ENCODE results near the gene KCNQ1.

DNA sequence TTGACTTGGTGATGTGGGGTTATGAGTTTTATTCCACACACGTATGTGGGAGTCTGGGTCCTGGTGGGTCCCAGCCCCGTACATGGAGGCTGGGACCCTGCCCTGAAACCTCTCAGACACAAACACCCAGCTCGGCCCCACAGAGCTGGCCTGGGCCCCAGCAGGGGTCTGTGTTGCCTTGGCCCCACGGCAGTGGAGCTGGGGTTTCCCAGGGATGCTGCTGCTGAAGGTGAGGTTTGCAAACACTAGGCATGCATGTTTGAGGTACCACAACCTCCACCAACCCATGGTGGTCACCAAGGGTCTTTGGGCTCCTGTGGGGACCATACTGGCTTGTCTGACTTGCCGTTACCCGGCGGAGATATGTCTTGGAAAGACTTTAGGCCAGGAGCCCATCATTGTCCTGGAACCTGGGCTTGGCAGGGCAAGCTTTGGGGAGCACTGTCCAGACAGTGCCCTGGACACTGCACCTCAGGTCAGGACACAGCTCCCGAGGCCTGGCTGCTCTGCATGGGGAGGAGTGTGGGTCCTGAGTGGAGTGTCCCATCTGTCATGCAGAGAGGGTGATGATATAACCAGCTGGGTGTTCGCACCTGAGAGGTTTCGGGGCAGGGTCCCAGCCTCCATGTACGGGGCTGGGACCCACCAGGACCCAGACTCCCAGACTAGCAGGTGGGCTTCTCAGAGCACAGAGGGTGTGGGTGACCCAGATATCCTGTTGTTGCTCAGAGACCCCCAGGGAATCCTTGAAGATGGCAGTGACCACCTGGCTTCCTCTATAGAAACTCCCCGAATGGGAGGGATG, 63.3 kb downstream of the KCNQ1 start:
- TF ChIP-seq KLF13 (tag; IDR thresholded peaks at IDR 0.05; ENCODE audit: borderline replicate concordance, low read depth) = no peak
- TF ChIP-seq ZNF384 (IDR thresholded peaks at IDR 0.05; ENCODE audit: low read depth, low read length) = no peak
- no peak for TF ChIP-seq SMARCA4 (IDR thresholded peaks at IDR 0.05)
- TF ChIP-seq, protein P1, sequence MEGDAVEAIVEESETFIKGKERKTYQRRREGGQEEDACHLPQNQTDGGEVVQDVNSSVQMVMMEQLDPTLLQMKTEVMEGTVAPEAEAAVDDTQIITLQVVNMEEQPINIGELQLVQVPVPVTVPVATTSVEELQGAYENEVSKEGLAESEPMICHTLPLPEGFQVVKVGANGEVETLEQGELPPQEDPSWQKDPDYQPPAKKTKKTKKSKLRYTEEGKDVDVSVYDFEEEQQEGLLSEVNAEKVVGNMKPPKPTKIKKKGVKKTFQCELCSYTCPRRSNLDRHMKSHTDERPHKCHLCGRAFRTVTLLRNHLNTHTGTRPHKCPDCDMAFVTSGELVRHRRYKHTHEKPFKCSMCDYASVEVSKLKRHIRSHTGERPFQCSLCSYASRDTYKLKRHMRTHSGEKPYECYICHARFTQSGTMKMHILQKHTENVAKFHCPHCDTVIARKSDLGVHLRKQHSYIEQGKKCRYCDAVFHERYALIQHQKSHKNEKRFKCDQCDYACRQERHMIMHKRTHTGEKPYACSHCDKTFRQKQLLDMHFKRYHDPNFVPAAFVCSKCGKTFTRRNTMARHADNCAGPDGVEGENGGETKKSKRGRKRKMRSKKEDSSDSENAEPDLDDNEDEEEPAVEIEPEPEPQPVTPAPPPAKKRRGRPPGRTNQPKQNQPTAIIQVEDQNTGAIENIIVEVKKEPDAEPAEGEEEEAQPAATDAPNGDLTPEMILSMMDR (IDR thresholded peaks at IDR 0.05 in 2 of 3, conservative IDR thresholded peaks at IDR 0.05 in 1 of 3; ENCODE audit: insufficient read depth in 2 of 3, low read depth in 1 of 3, low read length in 3 of 3) = no peak
- TF ChIP-seq, protein P2, sequence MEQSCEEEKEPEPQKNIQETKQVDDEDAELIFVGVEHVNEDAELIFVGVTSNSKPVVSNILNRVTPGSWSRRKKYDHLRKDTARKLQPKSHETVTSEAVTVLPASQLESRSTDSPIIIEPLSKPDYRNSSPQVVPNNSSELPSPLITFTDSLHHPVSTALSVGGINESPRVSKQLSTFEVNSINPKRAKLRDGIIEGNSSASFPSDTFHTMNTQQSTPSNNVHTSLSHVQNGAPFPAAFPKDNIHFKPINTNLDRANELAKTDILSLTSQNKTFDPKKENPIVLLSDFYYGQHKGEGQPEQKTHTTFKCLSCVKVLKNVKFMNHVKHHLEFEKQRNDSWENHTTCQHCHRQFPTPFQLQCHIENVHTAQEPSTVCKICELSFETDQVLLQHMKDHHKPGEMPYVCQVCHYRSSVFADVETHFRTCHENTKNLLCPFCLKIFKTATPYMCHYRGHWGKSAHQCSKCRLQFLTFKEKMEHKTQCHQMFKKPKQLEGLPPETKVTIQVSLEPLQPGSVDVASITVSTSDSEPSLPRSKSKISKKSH (CRISPR knock-in tag; IDR thresholded peaks at IDR 0.05) = no peak
- no peak for TF ChIP-seq POLR2A (conservative IDR thresholded peaks at IDR 0.05)
- TF ChIP-seq HDAC2 (IDR thresholded peaks at IDR 0.05) = no peak
- TF ChIP-seq TEAD2 (tag; IDR thresholded peaks at IDR 0.05) = no peak
- TF ChIP-seq POLR2AphosphoS5 (IDR thresholded peaks at IDR 0.05; ENCODE audit: control insufficient read depth, insufficient read depth, low read depth, low read length) = no peak
- TF ChIP-seq SP2 (IDR thresholded peaks at IDR 0.05; ENCODE audit: extremely low read depth, low read depth, low read length, poor library complexity, severe bottlenecking) = no peak
- TF ChIP-seq EP300 (IDR thresholded peaks at IDR 0.05; ENCODE audit: low read length) = no peak
- TF ChIP-seq ESRRA (IDR thresholded peaks at IDR 0.05; ENCODE audit: borderline replicate concordance, low read depth) = no peak
- TF ChIP-seq, protein P3, sequence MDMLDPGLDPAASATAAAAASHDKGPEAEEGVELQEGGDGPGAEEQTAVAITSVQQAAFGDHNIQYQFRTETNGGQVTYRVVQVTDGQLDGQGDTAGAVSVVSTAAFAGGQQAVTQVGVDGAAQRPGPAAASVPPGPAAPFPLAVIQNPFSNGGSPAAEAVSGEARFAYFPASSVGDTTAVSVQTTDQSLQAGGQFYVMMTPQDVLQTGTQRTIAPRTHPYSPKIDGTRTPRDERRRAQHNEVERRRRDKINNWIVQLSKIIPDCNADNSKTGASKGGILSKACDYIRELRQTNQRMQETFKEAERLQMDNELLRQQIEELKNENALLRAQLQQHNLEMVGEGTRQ (CRISPR knock-in tag; IDR thresholded peaks at IDR 0.05) = no peak
